Liver (tissue), 9 donors: Measurements from ENCODE around the gene ARMC9. TPM values are rescaled to one million over a fixed set of nuclear protein-coding genes. Genes with fewer than 3 reads are reported as not detected.

Experiments
- DNase-seq: peaks from one replicate; pipeline ENCODE4 v3.0.0-alpha.2; 2017; ENCODE audit warnings: low spot score
- H3K27ac ChIP-seq, 2 donors: one replicate each; pipeline ENCODE4 v1.7.0; 2013; ENCODE audit warnings: inconsistent platforms in 2 of 2, low read length in 2 of 2, control low read depth in 1 of 2, low read depth in 1 of 2, mild to moderate bottlenecking in 1 of 2
- H3K27me3 ChIP-seq, 4 donors: one replicate each; pipeline versions ENCODE4 v1.6.1 to v1.7.0; 2013; ENCODE audit warnings: low read length in 3 of 4, inconsistent platforms in 1 of 4, mild to moderate bottlenecking in 1 of 4, moderate library complexity in 1 of 4; ENCODE audit not compliant: control insufficient read depth in 4 of 4, insufficient read depth in 4 of 4
- H3K36me3 ChIP-seq, 4 donors: one replicate each; pipeline versions ENCODE4 v1.6.1 to v1.7.0; 2013; ENCODE audit warnings: low read length in 3 of 4, mild to moderate bottlenecking in 3 of 4, low read depth in 1 of 4, moderate library complexity in 1 of 4; ENCODE audit not compliant: control insufficient read depth in 4 of 4, insufficient read depth in 3 of 4
- H3K4me1 ChIP-seq, 4 donors: one replicate each; pipeline versions ENCODE4 v1.6.1 to v1.7.0; 2013; ENCODE audit warnings: low read length in 3 of 4, mild to moderate bottlenecking in 3 of 4, moderate library complexity in 1 of 4; ENCODE audit not compliant: control insufficient read depth in 4 of 4, insufficient read depth in 4 of 4
- H3K4me3 ChIP-seq, 3 donors: one replicate each; pipeline versions ENCODE4 v1.6.1 to v1.7.0; 2013; ENCODE audit warnings: low read length in 3 of 3, control low read depth in 1 of 3, low read depth in 1 of 3, mild to moderate bottlenecking in 1 of 3
- H3K9ac ChIP-seq, 2 donors: one replicate each; pipeline ENCODE4 v1.7.0; 2013; ENCODE audit warnings: low read length in 2 of 2, mild to moderate bottlenecking in 2 of 2, moderate library complexity in 2 of 2, control low read depth in 1 of 2, low read depth in 1 of 2
- H3K9me3 ChIP-seq, 4 donors: one replicate each; pipeline versions ENCODE4 v1.6.1 to v1.7.0; 2013; ENCODE audit warnings: low read length in 3 of 4; ENCODE audit not compliant: control insufficient read depth in 4 of 4
- ATF3 ChIP-seq: IDR thresholded peaks from 2 replicates; pipeline ENCODE4 v1.6.1; 2016; ENCODE audit warnings: antibody characterized with exemption
- CTCF ChIP-seq: fragments of 150-350 bp; IDR thresholded peaks from 2 replicates; pipeline ENCODE4 v1.5.1; 2017; ENCODE audit warnings: improper control_type of control experiment, low read depth, low read length; ENCODE audit not compliant: missing input control
- EGR1 ChIP-seq, 2 donors: IDR thresholded peaks; 2 replicates each; pipeline ENCODE4 v1.6.1; 2016 to 2018; ENCODE audit warnings: antibody characterized with exemption in 2 of 2, low read depth in 2 of 2
- FOXA2 ChIP-seq: IDR thresholded peaks from 2 replicates; pipeline ENCODE4 v1.6.1; 2016; ENCODE audit warnings: antibody characterized with exemption
- GABPA ChIP-seq, 2 donors: IDR thresholded peaks in 1 of 2; conservative IDR thresholded peaks in 1 of 2; 2 replicates each; pipeline ENCODE4 v1.6.1; 2016; ENCODE audit warnings: antibody characterized with exemption in 2 of 2, mild to moderate bottlenecking in 1 of 2, moderate library complexity in 1 of 2
- HNF4A ChIP-seq, 2 donors: conservative IDR thresholded peaks; 2 replicates each; pipeline ENCODE4 v1.6.1; 2016; ENCODE audit warnings: antibody characterized with exemption in 2 of 2, mild to moderate bottlenecking in 2 of 2
- HNF4G ChIP-seq: IDR thresholded peaks from 2 replicates; pipeline ENCODE4 v1.6.1; 2016; ENCODE audit warnings: antibody characterized with exemption
- JUND ChIP-seq, 2 donors: IDR thresholded peaks; 2 replicates each; pipeline ENCODE4 v1.6.1; 2016; ENCODE audit warnings: antibody characterized with exemption in 2 of 2
- MAX ChIP-seq: IDR thresholded peaks from 2 replicates; pipeline ENCODE4 v1.6.1; 2016; ENCODE audit warnings: antibody characterized with exemption
- NR2F2 ChIP-seq: IDR thresholded peaks from 2 replicates; pipeline ENCODE4 v1.6.1; 2016; ENCODE audit warnings: antibody characterized with exemption
- RAD21 ChIP-seq, 2 donors: IDR thresholded peaks; 2 replicates each; pipeline ENCODE4 v1.6.1; 2016; ENCODE audit warnings: antibody characterized with exemption in 2 of 2, mild to moderate bottlenecking in 2 of 2
- REST ChIP-seq: IDR thresholded peaks from 2 replicates; pipeline ENCODE4 v1.6.1; 2016; ENCODE audit warnings: antibody characterized with exemption, mild to moderate bottlenecking
- RXRA ChIP-seq, 2 donors: IDR thresholded peaks; 2 replicates each; pipeline ENCODE4 v1.6.1; 2017 to 2018; ENCODE audit warnings: antibody characterized with exemption in 2 of 2, mild to moderate bottlenecking in 1 of 2
- SP1 ChIP-seq: IDR thresholded peaks from 2 replicates; pipeline ENCODE4 v1.6.1; 2018; ENCODE audit warnings: antibody characterized with exemption, mild to moderate bottlenecking
- YY1 ChIP-seq: IDR thresholded peaks from 2 replicates; pipeline ENCODE4 v1.6.1; 2016; ENCODE audit warnings: antibody characterized with exemption, mild to moderate bottlenecking
- ZBTB33 ChIP-seq: IDR thresholded peaks from 2 replicates; pipeline ENCODE4 v1.6.1; 2016; ENCODE audit warnings: antibody characterized with exemption
- WGBS: extraction: QIAGEN DNeasy Blood & Tissue Kit; methylation state at CpG from one replicate; pipeline ENCODE4 v1.1.7; 2013; 5-methylcytosine and 5-hydroxymethylcytosine counted together
- polyA plus RNA-seq, 2 donors: library from polyadenylated mRNA; stranded (reverse) in 1 of 2; unstranded in 1 of 2; fragments of 200-250 nt in 1 of 2; fragments of >200 nt in 1 of 2; fragmentation: Nextera tagmentation in 1 of 2; extraction: Ambion mirVana in 1 of 2; gene quantifications; one replicate each; pipeline versions ENCODE4 v1.2.1 to v1.2.3, GENCODE V29; 2013 to 2015
- total RNA-seq, 2 donors: library from RNA; depleted of rRNA; stranded (reverse); fragments of >200 nt; gene quantifications; one replicate each; pipeline ENCODE4 v1.2.3, GENCODE V29; 2014
- donor health status: healthy.
- donor health status: healthy.
- donor health status: healthy.
- donor health status: healthy.
- donor health status: healthy.

ARMC9 gene
- total and polyA plus RNA-seq, 4 donors = 1.1 to 2.3 (median 1.8) TPM

- no peak for TF ChIP-seq REST
- TF ChIP-seq FOXA2 = no peak
- TF ChIP-seq EGR1 (IDR thresholded peaks at IDR 0.05; ENCODE audit: low read depth in 2 of 2) = no peak
- no peak for TF ChIP-seq GABPA (IDR thresholded peaks at IDR 0.05 in 1 of 2, conservative IDR thresholded peaks at IDR 0.05 in 1 of 2)
- no peak for TF ChIP-seq HNF4A (conservative IDR thresholded peaks at IDR 0.05)
These were observed 16.4 kb upstream of the ARMC9 start (continued) for GRCh38 chr2:231181860-231182512.

GRCh38 chr2:231182513-231182899, 15.9 kb upstream of the ARMC9 start:
- no peaks in the 10 kb centered on the region for H3K27me3 ChIP-seq
- H3K4me1 ChIP-seq = no peaks in the 10 kb centered on the region
- no peak overlapping the region for H3K4me3 ChIP-seq
- H3K9ac ChIP-seq = no peak overlapping the region
- DNase-seq = no peak
- TF ChIP-seq HNF4G = no peak
- TF ChIP-seq ATF3 = no peak
- TF ChIP-seq SP1 = no peak
- TF ChIP-seq MAX = no peak
- no peak for TF ChIP-seq RAD21 (IDR thresholded peaks at IDR 0.05)
- no peak for TF ChIP-seq REST
- TF ChIP-seq RXRA (IDR thresholded peaks at IDR 0.05) = no peak
- TF ChIP-seq JUND (IDR thresholded peaks at IDR 0.05) = no peak
- no peak for TF ChIP-seq EGR1 (IDR thresholded peaks at IDR 0.05; ENCODE audit: low read depth in 2 of 2)
- peak overlapping the region in 1 of 2 donors; percentile 57 for H3K27ac ChIP-seq
- no peaks in the 10 kb centered on the region for H3K36me3 ChIP-seq
- WGBS = 76% methylated on average over 8 of the region's 8 CpGs
- H3K9me3 ChIP-seq = no peaks in the 10 kb centered on the region

- TF ChIP-seq EGR1 (IDR thresholded peaks at IDR 0.05; ENCODE audit: low read depth in 2 of 2) (no peak), RXRA (IDR thresholded peaks at IDR 0.05) (no peak), SP1 (no peak), HNF4A (conservative IDR thresholded peaks at IDR 0.05) (no peak), JUND (IDR thresholded peaks at IDR 0.05) (no peak), ZBTB33 (no peak), YY1 (no peak), CTCF (no peak), RAD21 (IDR thresholded peaks at IDR 0.05) (no peak), FOXA2 (no peak), HNF4G (no peak), NR2F2 (no peak)
- H3K27ac ChIP-seq = peak overlapping the region in 1 of 2 donors; percentile 28
- no peak overlapping the region for H3K9ac ChIP-seq
- no peaks in the 10 kb centered on the region for H3K4me1 ChIP-seq
- H3K27me3 ChIP-seq = no peaks in the 10 kb centered on the region
- no peak overlapping the region for H3K4me3 ChIP-seq
- DNase-seq = no peak
- H3K36me3 ChIP-seq = no peaks in the 10 kb centered on the region
- H3K9me3 ChIP-seq = no peaks in the 10 kb centered on the region
- WGBS = 88% methylated on average over 8 of the region's 8 CpGs
These were observed 14.6 kb upstream of the ARMC9 start for GRCh38 chr2:231183851-231184250.
